GM12891 (cell line): ENCODE measurements around the gene NRN1L.
A peak's percentile ranks its signal among the peaks of the same experiment; 100 is the strongest.

Experiments used
- DNase-seq: peaks from one replicate; pipeline ENCODE4 v3.0.0; 2011; ENCODE audit warnings: low spot score; ENCODE audit not compliant: insufficient read length
- FAIRE-seq: peaks from 2 replicates; lab custom pipeline; 2011; peaks lifted over from hg19 to GRCh38; lab: Jason Lieb, UNC
- PAX5 ChIP-seq: IDR thresholded peaks from 2 replicates; pipeline ENCODE4 v1.6.1; 2011; ENCODE audit warnings: low read length, moderate library complexity, mild to moderate bottlenecking; ENCODE audit not compliant: insufficient read depth, severe bottlenecking
- POLR2A ChIP-seq: IDR thresholded peaks from 2 replicates; pipeline ENCODE4 v1.6.1; 2011; ENCODE audit warnings: low read depth, low read length, control low read depth
- POLR2AphosphoS5 ChIP-seq: IDR thresholded peaks from 2 replicates; pipeline ENCODE4 v1.6.1; 2011; ENCODE audit warnings: low read depth, low read length, control low read depth
- POU2F2 ChIP-seq: IDR thresholded peaks from 2 replicates; pipeline ENCODE4 v1.6.1; 2011; ENCODE audit warnings: low read depth, mild to moderate bottlenecking, control low read depth, low read length, moderate library complexity
- SPI1 ChIP-seq: IDR thresholded peaks from 2 replicates; pipeline ENCODE4 v1.6.1; 2011; ENCODE audit warnings: low read depth, low read length, control low read depth
- TAF1 ChIP-seq: IDR thresholded peaks from 2 replicates; pipeline ENCODE4 v1.6.1; 2011; ENCODE audit warnings: low read depth, low read length, control low read depth

NRN1L gene

DNA sequence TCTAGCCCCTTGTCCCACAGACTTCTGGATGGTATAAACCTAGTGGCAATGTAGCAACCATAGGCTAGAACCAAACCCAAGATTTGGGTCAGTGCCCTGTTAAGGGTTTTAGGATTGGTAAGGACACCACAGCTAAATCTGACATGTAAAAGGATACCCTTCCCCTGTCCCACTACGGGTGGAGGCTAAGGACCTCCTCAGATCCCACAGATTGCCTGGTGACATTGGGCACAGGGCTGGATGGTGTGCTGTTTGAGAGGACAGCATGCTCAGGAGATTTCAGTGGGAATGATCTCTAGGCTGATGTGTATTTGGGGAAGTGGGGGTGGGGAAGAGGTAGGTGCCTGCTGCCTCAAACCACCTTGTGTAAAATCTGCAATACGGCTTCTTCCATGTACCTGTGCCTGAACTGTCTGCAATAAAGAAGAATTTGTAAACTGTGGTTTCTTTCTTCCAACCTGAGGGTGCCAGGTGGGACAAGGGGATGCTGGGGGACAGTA lies 12.5 kb upstream of the NRN1L start:
- FAIRE-seq = peak; percentile 13
- no peak for DNase-seq
- TF ChIP-seq POU2F2 = no peak
- TF ChIP-seq SPI1 = peak; percentile 29; the same call in 1 of the 2 replicates
- TF ChIP-seq POLR2AphosphoS5 = no peak

DNA sequence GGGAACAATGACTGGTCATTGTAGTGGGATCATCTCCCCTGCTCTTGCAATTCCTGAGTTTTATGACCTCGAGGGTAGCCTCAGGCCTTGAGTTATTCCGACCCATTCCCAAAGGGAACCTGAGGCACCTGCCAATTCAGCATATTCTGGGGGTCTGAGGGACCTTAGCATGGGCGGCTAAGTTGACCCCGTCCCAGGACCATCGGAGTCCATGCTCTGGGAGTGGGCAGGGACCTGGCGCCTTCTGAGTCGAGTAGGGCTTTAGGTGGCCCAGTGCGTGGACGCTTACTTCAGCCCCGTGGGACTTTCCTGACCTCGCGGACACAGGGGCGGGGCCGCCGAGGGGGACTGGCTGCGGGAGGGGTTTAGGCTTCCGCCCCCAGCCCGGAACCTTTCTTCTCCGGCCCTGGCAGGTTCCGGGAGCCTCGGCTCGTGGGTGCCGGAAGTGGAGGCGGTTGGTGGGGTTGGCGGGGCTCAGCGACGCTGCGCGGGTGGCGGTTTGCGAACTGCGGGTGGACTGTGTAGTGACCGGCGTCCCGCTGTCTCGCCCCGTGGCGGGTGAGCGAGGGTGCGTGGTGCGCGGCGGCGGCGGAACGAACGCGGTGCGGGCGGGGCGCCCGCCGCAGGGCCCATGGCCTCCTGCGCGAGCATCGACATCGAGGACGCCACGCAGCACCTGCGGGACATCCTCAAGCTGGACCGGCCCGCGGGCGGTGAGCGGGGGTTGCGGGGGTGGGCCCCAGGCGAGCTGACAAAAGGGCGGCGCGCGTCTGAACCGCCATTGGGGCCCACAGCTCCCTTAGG lies 11.9 kb upstream of the NRN1L start, which contains the start of gene EDC4:
Gene EDC4 (plus strand): TSS at position 422 of the 804 bp plus-strand sequence. CDS start 210 bp downstream, at position 632.
- TF ChIP-seq PAX5 (no peak), TAF1 (peak; percentile 62; the same call in 1 of the 2 replicates), POU2F2 (peak; percentile 80), POLR2AphosphoS5 (peak; percentile 78), POLR2A (peak; percentile 86), SPI1 (no peak)
- DNase-seq (peak; percentile 97), FAIRE-seq (peak; percentile 84)

DNA sequence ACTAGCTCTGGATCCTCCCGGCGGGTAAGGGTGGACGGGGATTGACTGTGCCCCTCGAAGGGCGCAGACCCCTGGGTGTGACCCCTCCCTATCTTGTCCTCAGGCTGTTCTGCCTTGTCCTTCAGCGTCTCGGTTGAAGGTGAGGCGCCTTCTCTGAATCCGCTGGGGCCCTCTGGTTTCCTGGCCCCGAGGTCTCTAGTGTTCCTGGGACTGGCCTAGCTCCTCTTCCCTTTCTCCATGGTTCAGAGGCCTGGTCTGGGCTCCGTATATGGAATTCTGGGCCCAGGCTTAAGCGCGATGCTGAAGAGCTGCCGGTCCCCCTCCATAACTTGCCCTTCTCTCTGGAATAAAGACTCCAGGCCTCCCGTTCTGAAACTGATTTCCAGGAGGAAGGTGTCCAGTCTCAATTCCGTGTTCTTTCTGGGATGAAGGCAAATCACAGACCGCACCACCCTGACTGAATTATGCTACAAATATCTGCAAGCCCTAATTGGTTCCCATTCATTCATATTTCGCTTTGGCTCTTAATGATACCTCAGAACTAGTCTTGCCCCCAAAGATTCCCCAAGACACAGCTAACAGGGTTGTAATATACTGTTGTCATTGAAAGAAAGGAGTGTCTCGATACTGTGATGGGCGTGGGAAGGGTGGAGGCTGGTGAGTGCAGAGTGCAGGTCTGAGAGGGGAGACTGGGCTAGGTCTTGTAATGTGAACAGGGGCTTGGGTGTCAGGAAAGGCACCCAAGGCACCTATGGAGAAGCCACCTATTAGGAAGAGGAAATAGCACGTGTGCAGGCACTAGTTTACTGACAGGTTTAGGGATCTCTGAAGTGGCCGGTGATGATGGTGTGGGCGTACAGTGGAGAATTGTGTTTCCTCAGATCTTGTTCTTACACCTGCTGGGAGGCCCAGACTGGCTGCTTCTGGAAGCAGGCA lies 11.0 kb upstream of the NRN1L start:
- TF ChIP-seq SPI1 = no peak
- no peak for TF ChIP-seq POLR2AphosphoS5
- no peak for TF ChIP-seq POLR2A
- no peak for TF ChIP-seq PAX5
- FAIRE-seq (peak; percentile 9), DNase-seq (no peak)

DNA sequence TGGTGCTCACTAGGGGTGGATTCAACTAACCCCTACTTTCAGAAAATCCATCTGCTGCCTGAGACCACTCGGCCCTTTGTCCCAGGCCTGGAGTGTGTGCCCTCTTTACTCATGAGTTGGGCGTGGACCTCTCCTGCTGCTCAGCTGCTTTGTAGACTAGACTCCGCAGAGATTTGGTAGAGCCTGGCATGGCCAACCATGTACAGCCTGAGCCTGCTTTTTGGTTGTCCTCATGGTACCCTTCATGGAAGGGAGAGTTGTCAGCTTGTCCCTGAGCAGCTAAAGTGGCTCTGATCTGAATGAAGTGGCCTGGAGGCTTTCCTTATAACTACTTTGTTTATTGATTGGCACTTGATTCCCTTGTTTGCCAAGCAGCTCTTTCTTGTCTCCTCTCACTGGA lies 10.3 kb upstream of the NRN1L start:
- no peak for DNase-seq
- no peak for FAIRE-seq

DNA sequence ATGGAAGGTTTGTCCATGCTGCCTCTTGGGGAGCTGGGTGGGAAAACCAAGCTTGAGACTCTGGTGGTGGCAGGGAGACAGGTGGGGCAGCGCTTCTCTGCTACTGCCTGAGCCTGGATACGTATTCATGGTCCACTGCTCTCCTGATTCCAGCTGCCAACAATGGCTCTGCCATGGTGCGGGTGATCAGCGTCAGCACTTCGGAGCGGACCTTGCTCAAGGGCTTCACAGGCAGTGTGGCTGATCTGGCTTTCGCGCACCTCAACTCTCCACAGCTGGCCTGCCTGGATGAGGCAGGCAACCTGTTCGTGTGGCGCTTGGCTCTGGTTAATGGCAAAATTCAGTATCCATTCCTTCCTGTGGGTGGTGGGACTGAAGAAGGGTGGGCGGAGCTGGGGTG lies 7.6 kb upstream of the NRN1L start:
- FAIRE-seq (no peak), DNase-seq (no peak)
- TF ChIP-seq POLR2AphosphoS5 (no peak), SPI1 (no peak), PAX5 (no peak), POU2F2 (no peak), POLR2A (no peak), TAF1 (no peak)

More for the DNA sequence above, 10.3 kb upstream of the NRN1L start:
- no peak for TF ChIP-seq TAF1
- TF ChIP-seq POLR2A = no peak
- TF ChIP-seq SPI1 = no peak
- TF ChIP-seq POLR2AphosphoS5 = no peak
- TF ChIP-seq POU2F2 = no peak
- TF ChIP-seq PAX5 = no peak

DNA sequence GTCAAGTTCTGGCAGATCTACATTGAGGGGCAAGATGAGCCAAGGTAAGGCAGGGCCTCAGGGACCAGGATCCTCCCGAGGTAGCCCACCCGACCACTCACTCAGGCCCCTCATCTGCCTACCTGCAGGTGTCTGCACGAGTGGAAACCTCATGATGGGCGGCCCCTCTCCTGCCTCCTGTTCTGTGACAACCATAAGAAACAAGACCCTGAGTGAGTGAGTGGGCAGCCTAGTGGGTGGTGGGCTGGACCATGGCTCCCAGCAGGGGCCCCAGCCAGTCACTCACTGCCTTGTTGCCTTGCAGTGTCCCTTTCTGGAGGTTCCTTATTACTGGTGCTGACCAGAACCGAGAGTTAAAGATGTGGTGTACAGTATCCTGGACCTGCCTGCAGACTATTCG lies 6.5 kb upstream of the NRN1L start:
- TF ChIP-seq POU2F2 (no peak), POLR2A (no peak), PAX5 (no peak), POLR2AphosphoS5 (no peak), SPI1 (no peak), TAF1 (no peak)
- FAIRE-seq (no peak), DNase-seq (no peak)

DNA sequence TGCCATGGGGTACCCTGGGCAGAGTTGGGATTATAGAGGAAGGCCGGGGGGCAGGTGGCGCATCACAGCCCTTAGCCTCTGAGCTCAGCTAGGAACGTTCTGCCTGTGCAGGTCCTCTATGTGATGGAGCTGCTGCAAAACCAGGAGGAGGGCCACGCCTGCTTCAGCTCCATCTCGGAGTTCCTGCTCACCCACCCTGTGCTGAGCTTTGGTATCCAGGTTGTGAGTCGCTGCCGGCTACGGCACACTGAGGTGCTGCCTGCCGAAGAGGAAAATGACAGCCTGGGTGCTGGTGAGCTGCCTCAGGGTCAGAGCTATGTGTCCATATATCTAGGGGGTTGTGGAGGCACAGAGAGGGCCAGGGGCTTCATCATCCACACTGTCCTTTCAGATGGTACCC lies 5.8 kb upstream of the NRN1L start:
- TF ChIP-seq TAF1 (no peak), POLR2AphosphoS5 (no peak), PAX5 (no peak), POLR2A (no peak), SPI1 (no peak), POU2F2 (no peak)
- FAIRE-seq (no peak), DNase-seq (no peak)

DNA sequence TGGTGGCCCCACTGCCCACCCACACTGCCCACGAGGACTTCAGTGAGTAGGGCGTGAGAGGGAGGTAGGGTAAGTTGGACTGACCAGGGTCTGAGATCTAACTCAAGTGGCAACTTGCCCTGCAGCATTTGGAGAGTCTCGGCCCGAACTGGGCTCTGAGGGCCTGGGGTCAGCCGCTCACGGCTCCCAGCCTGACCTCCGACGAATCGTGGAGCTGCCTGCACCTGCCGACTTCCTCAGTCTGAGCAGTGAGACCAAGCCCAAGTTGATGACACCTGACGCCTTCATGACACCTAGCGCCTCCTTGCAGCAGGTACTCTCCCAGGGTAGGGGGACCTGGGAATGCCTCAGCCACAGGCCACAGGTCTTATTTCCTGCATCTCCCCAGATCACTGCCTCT lies 5.2 kb upstream of the NRN1L start:
- FAIRE-seq = no peak
- TF ChIP-seq SPI1 = no peak
- no peak for TF ChIP-seq TAF1
- TF ChIP-seq PAX5 = no peak
- TF ChIP-seq POLR2AphosphoS5 = no peak
- no peak for TF ChIP-seq POLR2A
- no peak for TF ChIP-seq POU2F2
- no peak for DNase-seq

DNA sequence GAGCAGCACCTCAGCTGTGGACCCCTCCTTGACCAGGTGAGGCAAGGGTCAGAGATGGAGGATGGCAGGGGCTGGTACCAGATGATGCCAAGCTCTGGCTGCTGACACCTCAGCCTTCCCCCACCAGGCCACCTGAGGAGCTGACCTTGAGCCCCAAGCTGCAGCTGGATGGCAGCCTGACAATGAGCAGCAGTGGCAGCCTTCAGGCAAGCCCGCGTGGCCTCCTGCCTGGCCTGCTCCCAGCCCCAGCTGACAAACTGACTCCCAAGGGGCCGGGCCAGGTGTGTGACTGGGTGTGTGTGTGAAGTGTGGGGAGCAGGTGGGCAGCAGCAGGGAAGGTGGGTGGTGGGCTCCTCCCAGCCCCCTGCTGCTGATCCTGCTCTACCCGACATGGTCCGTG lies 4.7 kb upstream of the NRN1L start:
- DNase-seq (no peak), FAIRE-seq (no peak)
- no peak for TF ChIP-seq PAX5
- no peak for TF ChIP-seq POLR2A
- TF ChIP-seq POU2F2 = no peak
- no peak for TF ChIP-seq TAF1
- no peak for TF ChIP-seq SPI1

DNA sequence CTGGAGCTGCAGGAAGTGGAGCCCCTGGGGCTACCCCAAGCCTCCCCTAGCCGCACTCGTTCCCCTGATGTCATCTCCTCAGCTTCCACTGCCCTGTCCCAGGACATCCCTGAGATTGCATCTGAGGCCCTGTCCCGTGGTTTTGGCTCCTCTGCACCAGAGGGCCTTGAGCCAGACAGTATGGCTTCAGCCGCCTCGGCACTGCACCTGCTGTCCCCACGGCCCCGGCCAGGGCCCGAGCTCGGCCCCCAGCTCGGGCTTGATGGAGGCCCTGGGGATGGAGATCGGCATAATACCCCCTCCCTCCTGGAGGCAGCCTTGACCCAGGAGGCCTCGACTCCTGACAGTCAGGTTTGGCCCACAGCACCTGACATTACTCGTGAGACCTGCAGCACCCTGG lies 4.1 kb upstream of the NRN1L start:
- FAIRE-seq (no peak), DNase-seq (no peak)
- TF ChIP-seq SPI1 = no peak
- TF ChIP-seq PAX5 = no peak
- TF ChIP-seq POU2F2 = no peak
- no peak for TF ChIP-seq POLR2AphosphoS5
- no peak for TF ChIP-seq TAF1
- TF ChIP-seq POLR2A = no peak
